ENCODE data around the gene MADD. TPM values are rescaled to one million over a fixed set of nuclear protein-coding genes. Genes with fewer than 3 reads are reported as not detected.

Gene MADD
- total and polyA plus RNA-seq, 2 donors (not counting 3 experiments of a cell fraction or from before 2014, with no cell fraction given): 35.3 to 36.8 TPM

GRCh38 chr11:47340010-47340409 is 70.1 kb downstream of the MADD start:
- Histone ChIP-seq H4K20me1 (replicated peaks; ENCODE audit: control insufficient read depth, extremely low read depth, insufficient read depth, low read length) (no peaks in the 10 kb centered on the region), H3K9me1 (replicated peaks; ENCODE audit: control insufficient read depth, extremely low read depth, insufficient read depth, low read length) (no peaks in the 10 kb centered on the region), H2AFZ (ENCODE audit: low read depth, low read length) (no peak overlapping the region), H3K27me3 (ENCODE audit: control insufficient read depth in 2 of 2, insufficient read depth in 2 of 2, low read length in 2 of 2) (no peaks in the 10 kb centered on the region), H3K4me3 (replicated peaks in 1 of 3; ENCODE audit: insufficient read depth in 1 of 3, low read depth in 1 of 3, low read length in 3 of 3) (no peak overlapping the region), H3K27ac (ENCODE audit: insufficient read depth, low read depth, low read length) (no peak overlapping the region), H3K36me3 (ENCODE audit: control insufficient read depth in 2 of 2, extremely low read depth in 1 of 2, insufficient read depth in 2 of 2, low read length in 2 of 2) (no peaks in the 10 kb centered on the region), H3K4me1 (ENCODE audit: control insufficient read depth, extremely low read depth, insufficient read depth, low read length) (no peaks in the 10 kb centered on the region), H3K4me2 (ENCODE audit: insufficient read depth, low read length) (no peak overlapping the region), H3K9me3 (replicated peaks; ENCODE audit: control insufficient read depth, insufficient read depth, low read length) (no peaks in the 10 kb centered on the region), H3K9ac (replicated peaks; ENCODE audit: extremely low read depth, insufficient read depth, low read length) (no peak overlapping the region), H3K79me2 (ENCODE audit: control insufficient read depth, insufficient read depth, low read length) (no peaks in the 10 kb centered on the region)
- FAIRE-seq: no peak
- DNase-seq (ENCODE audit: low read depth, low spot score): no peak
- intact Hi-C loops (cut with micrococcal nuclease): no loop called here
- TF ChIP-seq POLR2AphosphoS5 (IDR thresholded peaks at IDR 0.05; ENCODE audit: insufficient read depth, low read depth, low read length): no peak
- no peak for TF ChIP-seq MYC (IDR thresholded peaks at IDR 0.05; ENCODE audit: low read depth, low read length)
- no peak for TF ChIP-seq POLR2A (IDR thresholded peaks at IDR 0.05; ENCODE audit: low read depth, low read length)
- TF ChIP-seq FOS (IDR thresholded peaks at IDR 0.05; ENCODE audit: borderline replicate concordance, insufficient read depth, low read length): no peak
- no peak for TF ChIP-seq MAX (IDR thresholded peaks at IDR 0.05; ENCODE audit: insufficient read depth, insufficient read length)
- no peak for TF ChIP-seq CTCF (IDR thresholded peaks at IDR 0.05; ENCODE audit: extremely low read depth in 1 of 2, insufficient read depth in 1 of 2, low read depth in 1 of 2, low read length in 2 of 2)
- TF ChIP-seq EZH2 (IDR thresholded peaks at IDR 0.05; ENCODE audit: borderline replicate concordance, low read depth, low read length, severe bottlenecking): no peak
- TF ChIP-seq GATA2 (IDR thresholded peaks at IDR 0.05; ENCODE audit: insufficient read depth, insufficient read length, low read depth, low read length): no peak
- dilution Hi-C loops (cut with MboI; ENCODE audit: extremely low pct_ligation_motif_present, low sequenced_read_pairs): no loop called here
- BruUV-seq (replicated peaks): no TSS peak
- CTCF ChIA-PET: interaction anchor here (1.0 kb wide), 1 partner anchor 15 kb away, joined by 4 read pairs; no protein-coding TSS in a partner anchor
- POLR2A ChIA-PET: no interaction called here

Data from endothelial cell of umbilical vein (primary cell).